WI38 (cell line): ENCODE measurements around the gene MED25.

Source experiments
- H3K4me3 ChIP-seq: 2 replicates; pipeline ENCODE4 v1.5.1; 2011; ENCODE audit warnings: low read depth, mild to moderate bottlenecking, control low read depth, low read length
- TF ChIP-seq, protein P1 (sequence below): IDR thresholded peaks from 2 replicates; pipeline ENCODE4 v1.5.1; 2012; ENCODE audit warnings: low read depth, mild to moderate bottlenecking, control low read depth, low read length

Gene MED25

DNA sequence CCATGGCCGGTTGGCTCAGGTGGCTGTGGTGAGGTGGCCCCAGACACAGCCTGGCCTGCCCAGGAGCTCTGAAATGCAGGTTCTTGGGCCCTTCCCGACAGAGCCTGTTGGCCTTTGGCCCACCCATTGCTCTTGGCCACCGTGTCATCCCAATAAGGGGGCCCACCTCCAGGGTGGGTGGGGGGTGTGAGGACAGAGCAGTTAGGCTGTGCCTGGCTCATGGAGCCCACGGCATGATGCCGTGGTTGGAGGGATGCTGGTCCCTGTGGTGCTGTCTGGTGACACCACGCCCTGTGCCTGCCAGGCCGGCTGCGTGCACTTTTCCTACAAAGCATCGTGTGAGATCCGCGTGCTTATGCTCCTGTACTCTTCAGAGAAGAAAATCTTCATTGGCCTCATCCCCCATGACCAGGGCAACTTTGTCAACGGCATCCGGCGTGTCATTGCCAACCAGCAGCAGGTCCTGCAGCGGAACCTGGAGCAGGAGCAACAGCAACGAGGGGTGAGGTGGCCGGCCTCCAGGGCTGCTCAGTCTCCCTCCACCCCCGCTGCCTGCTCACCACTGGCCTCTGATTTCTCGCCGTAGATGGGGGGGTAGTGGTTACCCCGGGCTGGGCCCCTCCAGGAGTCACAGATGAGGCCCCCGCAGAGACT is 41.7 kb downstream of the MED25 start:
- TF ChIP-seq, protein P1, sequence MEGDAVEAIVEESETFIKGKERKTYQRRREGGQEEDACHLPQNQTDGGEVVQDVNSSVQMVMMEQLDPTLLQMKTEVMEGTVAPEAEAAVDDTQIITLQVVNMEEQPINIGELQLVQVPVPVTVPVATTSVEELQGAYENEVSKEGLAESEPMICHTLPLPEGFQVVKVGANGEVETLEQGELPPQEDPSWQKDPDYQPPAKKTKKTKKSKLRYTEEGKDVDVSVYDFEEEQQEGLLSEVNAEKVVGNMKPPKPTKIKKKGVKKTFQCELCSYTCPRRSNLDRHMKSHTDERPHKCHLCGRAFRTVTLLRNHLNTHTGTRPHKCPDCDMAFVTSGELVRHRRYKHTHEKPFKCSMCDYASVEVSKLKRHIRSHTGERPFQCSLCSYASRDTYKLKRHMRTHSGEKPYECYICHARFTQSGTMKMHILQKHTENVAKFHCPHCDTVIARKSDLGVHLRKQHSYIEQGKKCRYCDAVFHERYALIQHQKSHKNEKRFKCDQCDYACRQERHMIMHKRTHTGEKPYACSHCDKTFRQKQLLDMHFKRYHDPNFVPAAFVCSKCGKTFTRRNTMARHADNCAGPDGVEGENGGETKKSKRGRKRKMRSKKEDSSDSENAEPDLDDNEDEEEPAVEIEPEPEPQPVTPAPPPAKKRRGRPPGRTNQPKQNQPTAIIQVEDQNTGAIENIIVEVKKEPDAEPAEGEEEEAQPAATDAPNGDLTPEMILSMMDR: no peak

DNA sequence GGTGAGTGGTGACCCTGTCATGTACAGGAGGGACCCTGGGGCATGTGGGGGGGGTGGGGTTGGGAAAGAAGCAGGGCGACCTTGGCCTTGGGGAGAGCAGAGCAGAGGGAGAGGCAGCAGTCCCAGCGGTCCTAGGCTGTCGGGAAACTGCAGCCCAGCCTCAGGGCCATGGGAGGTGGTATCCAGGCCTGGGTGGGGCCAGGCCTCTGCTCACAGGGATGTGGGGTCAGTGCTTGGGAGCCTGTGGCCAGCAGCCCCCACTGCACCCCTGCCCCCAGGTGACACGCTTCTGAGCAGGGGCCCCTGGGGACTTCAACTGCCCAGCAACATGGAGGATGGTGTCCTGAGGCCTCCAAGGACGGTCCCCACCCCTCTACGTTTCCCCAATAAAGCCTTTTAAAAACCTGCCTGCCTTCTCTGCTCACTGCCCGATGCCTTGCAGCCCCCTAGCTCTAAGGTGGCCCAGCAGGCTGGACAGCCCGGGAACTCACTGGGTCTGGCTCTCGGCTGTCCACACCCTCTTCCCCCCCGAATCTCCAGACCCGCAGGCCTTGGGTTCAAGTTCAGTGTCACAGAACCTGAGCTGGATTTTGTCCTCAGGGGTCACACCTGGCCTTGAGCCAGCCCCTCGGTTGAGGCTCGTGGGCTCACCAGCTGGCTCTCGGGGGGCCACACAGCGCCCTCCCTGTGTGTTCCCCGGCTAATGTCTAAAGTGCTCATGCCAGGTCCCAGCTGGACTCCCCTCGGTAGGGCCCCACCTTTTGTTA is 42.4 kb downstream of the MED25 start:
- TF ChIP-seq, protein P1: no peak
- H3K4me3 ChIP-seq: no peak overlapping the region

More for the DNA sequence above, 41.7 kb downstream of the MED25 start:
- H3K4me3 ChIP-seq: no peak overlapping the region

DNA sequence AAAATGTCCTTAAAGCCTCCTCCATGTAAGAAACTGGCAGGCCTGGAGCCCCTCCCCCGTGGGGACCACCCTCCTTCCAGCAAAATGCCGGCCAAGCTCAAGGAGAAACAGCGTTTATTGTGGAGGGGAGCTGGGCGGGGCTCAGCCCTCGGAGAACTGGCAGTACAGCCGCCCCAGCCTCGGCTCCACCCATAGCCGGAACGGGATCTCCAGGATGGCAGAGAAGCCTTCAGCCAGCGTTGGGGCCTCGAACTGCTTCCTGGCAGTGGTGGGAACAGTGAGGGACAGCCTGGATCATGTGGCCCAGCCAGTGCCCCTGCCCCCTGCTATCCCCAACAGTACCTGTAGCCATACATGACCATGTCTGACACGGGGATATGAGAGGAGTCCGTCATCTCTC is 43.0 kb downstream of the MED25 start:
- H3K4me3 ChIP-seq: no peak overlapping the region
- TF ChIP-seq, protein P1: no peak

DNA sequence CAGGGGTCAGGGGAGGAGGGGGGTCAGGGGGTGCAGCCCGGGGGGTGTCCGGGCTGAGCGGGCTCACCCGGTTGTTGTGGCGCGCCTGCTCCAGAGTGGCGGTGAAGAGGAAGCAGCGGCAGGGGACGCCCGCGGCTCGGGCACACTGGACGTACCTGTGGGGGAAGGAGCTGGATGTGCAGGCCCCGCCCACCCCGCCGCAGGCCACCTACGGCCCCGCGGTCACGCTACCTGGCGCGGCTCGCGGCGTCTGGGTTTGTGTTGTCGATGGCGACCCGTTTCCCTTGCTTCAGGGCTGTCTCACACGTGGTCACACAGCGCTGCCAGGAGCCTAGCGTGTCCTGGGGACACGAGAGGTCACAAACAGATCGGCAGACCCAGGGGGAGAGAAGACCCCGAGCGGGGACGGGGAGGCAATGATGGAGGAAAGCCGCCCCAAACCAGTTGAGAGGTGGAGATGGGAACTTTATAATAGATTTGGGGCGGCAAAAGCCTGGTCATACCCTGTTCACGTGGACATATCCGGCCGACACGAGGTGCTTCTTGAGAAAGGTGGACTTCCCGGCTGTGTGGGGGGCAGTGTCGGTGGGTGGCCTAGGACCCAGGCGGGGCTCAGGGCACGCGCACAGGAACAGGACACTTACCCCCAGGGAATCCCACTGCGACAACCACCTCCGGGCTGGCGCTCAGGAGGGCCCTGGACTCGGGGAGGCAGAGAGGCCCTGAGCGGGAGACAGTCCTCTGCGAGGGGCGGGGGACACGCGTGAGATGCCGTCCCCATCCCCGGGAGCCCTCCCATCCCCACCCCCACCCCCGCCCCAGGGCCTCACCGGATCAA is 43.7 kb downstream of the MED25 start:
- no peak overlapping the region for H3K4me3 ChIP-seq

DNA sequence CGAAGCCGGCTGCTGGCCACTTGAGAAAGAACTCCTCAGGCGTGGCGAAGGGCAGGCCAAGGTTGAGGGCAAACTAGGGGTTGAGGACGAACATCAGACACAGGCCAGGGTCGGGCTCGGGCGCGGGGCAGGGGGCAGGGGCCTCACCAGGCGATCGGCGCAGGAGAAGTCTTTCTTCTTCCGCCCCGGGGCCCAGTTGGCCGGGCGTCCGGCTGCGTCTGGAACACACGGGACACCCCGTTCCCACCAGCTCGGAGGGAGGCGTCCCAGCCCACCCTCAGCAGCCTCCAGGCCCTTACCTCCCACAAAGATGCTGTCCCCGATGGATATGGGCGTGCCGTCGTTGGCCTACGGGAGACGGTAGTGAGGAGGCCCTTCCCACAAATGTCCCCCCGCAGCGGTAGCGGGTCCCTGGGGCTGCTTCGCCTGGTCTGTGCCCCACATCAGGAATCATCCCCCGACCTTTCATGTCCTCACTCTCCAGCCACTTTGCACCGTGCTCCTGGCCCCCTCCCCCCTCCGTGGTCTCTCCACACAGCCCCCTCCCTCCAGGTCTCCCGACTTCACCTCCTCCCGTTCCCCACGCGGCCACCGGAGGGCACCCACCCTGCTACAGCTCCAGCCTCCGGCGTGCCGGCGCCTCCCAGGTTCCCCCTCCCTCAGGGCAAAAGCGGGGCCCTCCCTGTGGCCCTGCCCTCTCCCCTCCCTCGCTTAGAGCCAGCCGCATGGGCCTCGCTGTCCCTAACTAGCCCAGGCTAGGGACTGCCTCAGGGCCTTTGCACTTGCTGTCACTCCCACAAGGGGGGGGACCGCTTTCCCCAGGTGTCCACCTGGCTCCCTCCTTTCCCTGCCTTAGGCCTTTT is 44.5 kb downstream of the MED25 start:
- TF ChIP-seq, protein P1: no peak
- H3K4me3 ChIP-seq: no peak overlapping the region

More for the DNA sequence above, 43.7 kb downstream of the MED25 start:
- TF ChIP-seq, protein P1: no peak

DNA sequence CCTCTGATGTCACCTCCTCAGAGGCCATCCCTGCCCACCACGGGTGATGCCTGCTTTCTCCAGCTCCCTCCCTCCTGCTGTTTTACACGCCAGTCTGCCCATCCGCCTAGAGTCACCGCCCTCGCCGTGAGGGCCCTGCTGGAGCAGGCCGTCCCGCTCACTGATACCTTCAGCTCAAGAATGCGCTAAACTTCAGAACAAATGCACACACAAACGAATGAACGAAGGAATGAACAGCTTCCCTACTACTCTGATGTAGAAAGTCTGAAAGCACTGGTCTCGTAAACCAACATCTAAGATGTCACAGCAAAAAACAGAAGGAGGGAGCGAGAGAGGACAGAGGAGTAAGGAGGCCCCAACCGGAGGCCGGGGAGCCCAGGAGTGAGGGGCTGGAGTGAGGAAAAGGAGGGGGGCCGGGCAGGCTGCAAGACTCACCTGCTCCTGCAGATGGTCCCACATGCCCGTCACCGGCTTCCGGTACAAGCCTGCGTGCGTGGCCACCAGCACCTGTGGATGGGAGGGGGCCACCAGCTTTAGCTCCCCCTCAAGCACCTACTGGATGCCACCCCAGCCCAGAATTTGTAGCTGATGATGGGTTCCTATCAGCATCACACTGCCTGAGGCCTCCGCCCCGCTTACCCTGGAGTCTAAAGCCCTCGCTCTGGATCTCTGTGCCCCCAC is 45.3 kb downstream of the MED25 start:
- H3K4me3 ChIP-seq: no peak overlapping the region
- TF ChIP-seq, protein P1: no peak
